KMS-11 (cell line): ENCODE measurements around the gene KDELR3.

Source experiments
- H2AFZ ChIP-seq: fragments of 200-600 bp; sonication (generic); 2 replicates; pipeline ENCODE4 v1.6.1; 2016; ENCODE audit warnings: antibody characterized with exemption, mixed run types, low read depth
- H3K27ac ChIP-seq: fragments of 200-600 bp; sonication (generic); 2 replicates; pipeline ENCODE4 v1.6.1; 2016; ENCODE audit warnings: mild to moderate bottlenecking, mixed run types
- H3K27me3 ChIP-seq: fragments of 200-600 bp; sonication (generic); 2 replicates; pipeline ENCODE4 v1.6.1; 2017; ENCODE audit warnings: mild to moderate bottlenecking, low read depth, mixed run types, moderate library complexity; ENCODE audit not compliant: insufficient read depth
- H3K36me3 ChIP-seq: fragments of 200-600 bp; sonication (generic); 2 replicates; pipeline ENCODE4 v1.6.1; 2017; ENCODE audit warnings: mild to moderate bottlenecking, mixed run types; ENCODE audit not compliant: insufficient read depth
- H3K4me1 ChIP-seq: fragments of 200-600 bp; sonication (generic); 2 replicates; pipeline ENCODE4 v1.6.1; 2016; ENCODE audit warnings: mild to moderate bottlenecking, low read depth, mixed run types; ENCODE audit not compliant: poor library complexity, severe bottlenecking
- H3K4me2 ChIP-seq: fragments of 200-600 bp; sonication (generic); 2 replicates; pipeline ENCODE4 v1.7.0; 2016; ENCODE audit warnings: mild to moderate bottlenecking, mixed run types
- H3K4me3 ChIP-seq: fragments of 200-600 bp; sonication (generic); IDR thresholded peaks from 2 replicates; pipeline ENCODE4 v1.6.1; 2017; ENCODE audit warnings: low read depth, low read length, mixed read lengths; ENCODE audit not compliant: insufficient read depth
- H3K79me2 ChIP-seq: fragments of 200-600 bp; sonication (generic); 2 replicates; pipeline ENCODE4 v1.6.1; 2016; ENCODE audit warnings: low read depth, mixed run types; ENCODE audit not compliant: insufficient read depth
- H3K9ac ChIP-seq: fragments of 200-600 bp; sonication (generic); 2 replicates; pipeline ENCODE4 v1.6.1; 2016; ENCODE audit warnings: mild to moderate bottlenecking, mixed run types
- H4K20me1 ChIP-seq: fragments of 200-600 bp; sonication (generic); 2 replicates; pipeline ENCODE4 v1.6.1; 2016; ENCODE audit warnings: mild to moderate bottlenecking, mixed run types; ENCODE audit not compliant: insufficient read depth
- CTCF ChIP-seq: fragments of 200-600 bp; sonication (generic); conservative IDR thresholded peaks from 2 replicates; pipeline ENCODE4 v1.6.1; 2017; ENCODE audit warnings: low read depth, mild to moderate bottlenecking, antibody characterized with exemption, low read length, moderate library complexity, mixed read lengths

KDELR3 gene

GRCh38 chr22:38455530-38456271 is 12.2 kb upstream of the KDELR3 start:
- Histone ChIP-seq H3K36me3 (no peaks in the 10 kb centered on the region), H3K4me3 (no peak overlapping the region), H4K20me1 (no peaks in the 10 kb centered on the region), H3K9ac (peak overlapping the region; percentile 25; the same call in 1 of the 2 replicates), H3K4me2 (peak overlapping the region; percentile 21), H3K27me3 (peaks cover 30% of the 10 kb centered on the region; the same call in 1 of the 2 replicates), H3K27ac (no peak overlapping the region), H3K4me1 (peaks cover 19% of the 10 kb centered on the region), H2AFZ (peak overlapping the region; percentile 79), H3K79me2 (no peaks in the 10 kb centered on the region)
- TF ChIP-seq CTCF = no peak

- H3K9ac ChIP-seq = no peak overlapping the region
- H3K27ac ChIP-seq = no peak overlapping the region
- peaks cover 24% of the 10 kb centered on the region; the same call in 1 of the 2 replicates for H3K27me3 ChIP-seq
- H3K4me3 ChIP-seq = no peak overlapping the region
- no peaks in the 10 kb centered on the region for H4K20me1 ChIP-seq
- H3K4me2 ChIP-seq = peak overlapping the region; percentile 17; the same call in 1 of the 2 replicates
- no peaks in the 10 kb centered on the region for H3K36me3 ChIP-seq
- 0 out of 2 replicates have a peak overlapping the region, but pooled peaks have one; percentile 79 for H2AFZ ChIP-seq
- peaks cover 26% of the 10 kb centered on the region for H3K4me1 ChIP-seq
- TF ChIP-seq CTCF = no peak
- no peaks in the 10 kb centered on the region for H3K79me2 ChIP-seq
Observed at GRCh38 chr22:38456272-38456835, 11.5 kb upstream of the KDELR3 start.

GRCh38 chr22:38456841-38457699 is 10.8 kb upstream of the KDELR3 start:
- no peak overlapping the region for H3K4me2 ChIP-seq
- H3K9ac ChIP-seq = no peak overlapping the region
- H4K20me1 ChIP-seq = no peaks in the 10 kb centered on the region
- H3K27ac ChIP-seq = no peak overlapping the region
- H3K36me3 ChIP-seq = no peaks in the 10 kb centered on the region
- peaks cover 19% of the 10 kb centered on the region; the same call in 1 of the 2 replicates for H3K27me3 ChIP-seq
- H2AFZ ChIP-seq = no peak overlapping the region
- no peak overlapping the region for H3K4me3 ChIP-seq
- TF ChIP-seq CTCF = no peak
- peaks cover 32% of the 10 kb centered on the region for H3K4me1 ChIP-seq
- H3K79me2 ChIP-seq = no peaks in the 10 kb centered on the region

- H3K4me2 ChIP-seq = peak overlapping the region; percentile 74; the same call in 1 of the 2 replicates
- H4K20me1 ChIP-seq = no peaks in the 10 kb centered on the region
- H3K27ac ChIP-seq = no peak overlapping the region
- no peak for TF ChIP-seq CTCF
- peaks cover 2% of the 10 kb centered on the region; the same call in 1 of the 2 replicates for H3K27me3 ChIP-seq
- peaks cover 32% of the 10 kb centered on the region for H3K4me1 ChIP-seq
- no peak overlapping the region for H3K4me3 ChIP-seq
- no peak overlapping the region for H2AFZ ChIP-seq
- no peaks in the 10 kb centered on the region for H3K79me2 ChIP-seq
- H3K36me3 ChIP-seq = no peaks in the 10 kb centered on the region
- H3K9ac ChIP-seq = no peak overlapping the region
Observed at GRCh38 chr22:38460426-38460840, 7.5 kb upstream of the KDELR3 start.
